NCI-H2107 treated with DMSO at 0.1 percent for 48 hours (cell line): Measurements from ENCODE around the gene HNRNPUL1.

Source experiments
- DNase-seq: peaks from one replicate; lab custom pipeline; 2025; ENCODE audit not compliant: unreplicated experiment; lab: John Stamatoyannopoulos, UW

HNRNPUL1 gene

DNA sequence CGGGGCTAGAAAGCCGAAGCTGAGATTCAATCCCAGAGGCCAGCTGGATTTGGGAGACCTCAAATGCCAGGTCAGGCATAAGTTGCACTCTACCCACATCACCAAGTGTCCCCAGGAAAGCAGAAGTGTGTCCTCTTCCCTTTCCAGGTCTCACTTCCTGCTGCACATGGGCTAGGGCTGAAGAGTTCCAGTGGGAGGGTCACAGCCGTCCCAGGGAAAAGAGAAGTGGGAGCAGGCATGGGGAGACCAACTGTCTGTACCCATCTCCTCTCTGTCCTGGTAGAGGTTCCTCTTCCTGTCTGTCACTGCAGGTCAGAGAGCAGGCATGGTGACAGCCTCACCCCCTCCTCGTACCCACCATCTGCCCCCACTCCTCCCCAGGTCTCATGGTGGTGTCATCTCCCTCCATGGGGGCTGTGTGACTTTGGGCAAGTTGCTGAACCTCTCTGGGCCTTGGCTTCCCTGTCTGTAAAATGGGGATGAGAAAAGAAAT is 30.4 kb upstream of the HNRNPUL1 start:
- no peak for DNase-seq

DNA sequence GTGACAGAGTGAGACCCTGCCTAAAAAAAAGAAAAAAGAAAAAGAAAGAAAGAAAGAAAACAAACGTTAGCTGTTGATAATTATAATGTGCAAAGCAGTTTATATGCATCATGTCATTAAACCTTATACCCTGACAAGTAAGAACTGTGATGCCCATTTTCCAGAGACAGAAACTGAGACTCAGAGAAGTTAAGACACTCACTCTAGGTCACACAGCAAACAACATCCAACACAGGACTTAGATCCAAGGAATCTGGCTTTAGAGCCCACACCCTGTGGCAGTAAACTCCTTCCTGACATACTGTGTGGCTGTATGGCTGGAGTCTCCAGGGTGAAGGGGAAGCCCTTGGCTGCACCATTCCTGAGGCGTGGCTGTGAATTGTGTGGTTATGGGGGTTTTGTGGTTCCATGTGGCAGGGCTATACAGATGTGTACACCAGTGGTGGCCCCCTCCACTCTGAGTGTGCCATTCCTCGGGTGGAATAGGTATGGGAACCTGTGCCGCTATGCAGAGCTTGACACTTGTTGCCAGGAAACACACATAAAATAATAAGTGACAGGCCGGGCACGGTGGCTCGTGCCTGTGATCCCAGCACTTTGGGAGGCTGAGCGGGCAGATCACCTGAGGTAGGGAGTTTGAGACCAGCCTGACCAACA is 29.5 kb upstream of the HNRNPUL1 start:
- no peak for DNase-seq

GRCh38 chr19:41235480-41235879 is 28.7 kb upstream of the HNRNPUL1 start:
- no peak for DNase-seq

GRCh38 chr19:41238244-41238643 is 25.9 kb upstream of the HNRNPUL1 start:
- DNase-seq: no peak

GRCh38 chr19:41239363-41239762 is 24.8 kb upstream of the HNRNPUL1 start:
- DNase-seq: no peak

DNA sequence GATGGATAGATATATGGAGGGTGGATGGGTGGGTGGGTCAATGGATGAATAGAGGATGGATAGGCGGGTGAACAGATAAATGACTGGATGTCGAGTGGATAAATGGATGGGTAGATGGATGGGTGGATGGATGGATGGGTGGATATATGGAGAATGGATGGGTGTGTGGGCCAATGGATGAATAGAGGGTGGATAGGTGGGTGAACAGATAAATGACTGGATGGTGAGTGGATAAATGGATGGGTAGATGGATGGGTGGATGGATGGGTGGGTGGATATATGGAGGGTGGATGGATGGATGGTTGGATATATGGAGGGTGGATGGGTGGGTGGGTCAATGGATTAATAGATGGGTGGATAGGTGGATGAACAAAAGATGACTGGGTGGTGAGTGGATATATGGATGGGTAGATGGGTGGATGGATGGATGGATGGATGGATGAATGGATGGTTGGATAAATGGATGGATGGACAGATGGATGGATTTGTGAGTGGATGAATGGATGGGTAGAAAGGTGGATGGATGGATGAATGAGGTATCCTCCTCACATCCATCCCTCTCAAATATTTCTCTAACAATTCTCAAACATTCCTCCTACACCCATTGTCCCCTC is 24.1 kb upstream of the HNRNPUL1 start:
- DNase-seq: no peak

DNA sequence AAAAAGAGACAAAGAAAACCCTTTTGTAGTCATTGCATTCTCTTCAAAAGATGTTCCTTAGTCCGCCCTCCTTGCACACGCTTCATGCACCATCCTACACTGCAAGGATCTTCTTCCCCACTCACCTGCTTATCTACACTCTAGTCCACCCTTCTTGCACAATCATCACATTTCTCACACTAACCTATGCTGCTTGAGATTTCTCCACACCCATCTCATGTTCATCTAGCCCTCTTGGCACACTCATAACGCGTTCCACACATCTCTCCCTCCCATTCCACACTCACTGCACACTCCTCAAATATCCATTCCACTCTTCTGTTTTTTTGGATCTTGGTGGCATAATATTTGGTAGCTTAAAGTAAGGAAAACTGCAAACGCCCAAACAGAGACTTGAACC is 22.3 kb upstream of the HNRNPUL1 start:
- no peak for DNase-seq

GRCh38 chr19:41244117-41244516 is 20.1 kb upstream of the HNRNPUL1 start:
- DNase-seq: no peak

- DNase-seq: no peak
Observed at GRCh38 chr19:41245843-41246242, 18.3 kb upstream of the HNRNPUL1 start.

GRCh38 chr19:41248895-41249294 is 15.3 kb upstream of the HNRNPUL1 start:
- DNase-seq: no peak

DNA sequence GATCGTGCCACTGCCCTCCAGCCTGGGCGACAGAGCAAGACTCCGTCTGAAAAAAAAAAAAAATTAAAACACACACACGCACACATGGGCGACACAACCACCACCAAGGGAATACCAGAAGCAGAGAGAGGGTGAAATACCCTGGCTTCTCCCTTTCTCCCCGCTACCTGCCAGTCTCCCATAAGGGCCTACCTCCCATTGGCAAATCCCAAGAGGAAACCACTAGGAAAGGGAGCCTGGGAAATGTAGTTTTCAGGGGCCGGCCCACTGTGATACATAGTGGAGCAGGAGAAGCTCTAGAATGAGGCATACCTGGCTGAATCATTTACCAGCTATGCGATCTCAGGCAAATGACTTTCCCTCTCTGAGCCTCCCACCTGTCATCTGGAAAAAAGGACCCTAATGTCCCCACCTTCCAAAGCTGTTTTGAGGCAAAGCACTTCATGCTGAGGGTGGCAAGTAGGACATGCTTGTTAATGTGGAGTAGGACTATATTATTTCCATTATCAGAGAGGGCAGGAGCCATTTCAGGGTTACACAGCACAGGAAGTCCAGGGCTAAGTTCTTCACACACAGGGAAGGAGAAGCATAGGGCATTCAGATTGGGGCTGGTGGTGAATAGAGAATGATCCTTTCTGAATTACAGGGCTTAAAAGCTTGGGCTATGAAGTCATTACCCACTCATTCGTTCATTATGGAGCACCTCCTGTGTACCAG is 14.3 kb upstream of the HNRNPUL1 start:
- DNase-seq: no peak

DNA sequence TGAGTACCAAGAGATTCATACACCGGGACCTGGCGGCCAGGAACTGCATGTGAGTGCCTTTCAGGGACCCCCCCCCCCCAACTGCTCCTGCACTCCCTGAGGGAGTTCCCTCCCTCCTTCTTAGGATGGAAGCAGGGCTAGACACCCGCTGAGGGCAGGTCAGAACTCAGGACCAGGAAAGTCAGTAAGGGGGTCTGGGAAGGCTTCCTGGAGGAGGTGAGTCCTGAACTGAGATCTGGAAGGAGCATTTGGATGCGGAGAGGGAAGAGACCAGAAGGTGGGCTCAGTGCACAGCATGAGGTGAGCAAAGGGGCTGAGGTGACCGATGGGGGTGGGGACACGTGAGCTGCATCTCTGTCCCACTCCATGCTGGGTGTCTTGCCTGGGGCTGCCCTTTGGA is 10.5 kb upstream of the HNRNPUL1 start:
- no peak for DNase-seq

GRCh38 chr19:41255171-41255570 is 9.0 kb upstream of the HNRNPUL1 start:
- DNase-seq: no peak

GRCh38 chr19:41261474-41262190 is 2.5 kb upstream of the HNRNPUL1 start:
- DNase-seq: no peak

DNA sequence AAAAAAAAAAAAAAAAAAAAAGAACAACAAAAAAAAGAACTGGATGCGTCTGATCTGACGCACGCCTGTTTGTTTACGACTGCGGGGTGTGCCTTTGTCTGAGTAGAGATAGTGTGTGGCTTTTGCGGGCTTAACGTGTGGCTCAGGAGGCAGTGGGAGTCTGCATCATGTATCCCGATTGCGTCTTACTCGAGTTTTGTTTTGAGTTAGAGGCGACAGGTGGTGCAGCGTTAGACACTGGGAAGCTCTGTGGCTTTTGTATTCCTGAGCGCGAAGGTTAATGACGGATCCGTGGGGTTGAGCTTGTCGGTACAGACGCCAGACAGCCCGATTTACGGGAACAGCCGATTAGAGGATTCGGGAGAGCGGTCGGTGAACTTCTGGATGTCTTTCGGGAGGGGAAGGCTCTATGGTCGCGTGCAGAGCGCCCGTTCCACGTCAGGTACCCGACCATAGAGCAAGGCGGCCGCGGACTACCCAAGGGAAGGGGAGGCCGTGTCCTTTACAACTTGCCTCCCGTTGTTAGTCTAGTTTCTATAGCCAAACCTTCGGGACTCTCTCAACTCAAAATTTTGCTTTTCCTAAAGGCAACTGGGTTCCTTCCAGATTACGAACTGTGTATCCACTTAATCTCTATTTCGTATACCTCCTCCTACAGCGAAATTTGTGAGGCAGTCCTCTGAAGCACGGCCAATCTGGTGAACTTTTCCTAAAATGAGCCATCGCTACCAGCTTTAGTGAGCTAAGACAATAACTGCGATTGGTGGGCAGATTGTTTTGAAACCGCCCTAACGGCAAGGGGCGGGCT is 926 bp upstream of the HNRNPUL1 start:
- DNase-seq: peak; percentile 65

DNA sequence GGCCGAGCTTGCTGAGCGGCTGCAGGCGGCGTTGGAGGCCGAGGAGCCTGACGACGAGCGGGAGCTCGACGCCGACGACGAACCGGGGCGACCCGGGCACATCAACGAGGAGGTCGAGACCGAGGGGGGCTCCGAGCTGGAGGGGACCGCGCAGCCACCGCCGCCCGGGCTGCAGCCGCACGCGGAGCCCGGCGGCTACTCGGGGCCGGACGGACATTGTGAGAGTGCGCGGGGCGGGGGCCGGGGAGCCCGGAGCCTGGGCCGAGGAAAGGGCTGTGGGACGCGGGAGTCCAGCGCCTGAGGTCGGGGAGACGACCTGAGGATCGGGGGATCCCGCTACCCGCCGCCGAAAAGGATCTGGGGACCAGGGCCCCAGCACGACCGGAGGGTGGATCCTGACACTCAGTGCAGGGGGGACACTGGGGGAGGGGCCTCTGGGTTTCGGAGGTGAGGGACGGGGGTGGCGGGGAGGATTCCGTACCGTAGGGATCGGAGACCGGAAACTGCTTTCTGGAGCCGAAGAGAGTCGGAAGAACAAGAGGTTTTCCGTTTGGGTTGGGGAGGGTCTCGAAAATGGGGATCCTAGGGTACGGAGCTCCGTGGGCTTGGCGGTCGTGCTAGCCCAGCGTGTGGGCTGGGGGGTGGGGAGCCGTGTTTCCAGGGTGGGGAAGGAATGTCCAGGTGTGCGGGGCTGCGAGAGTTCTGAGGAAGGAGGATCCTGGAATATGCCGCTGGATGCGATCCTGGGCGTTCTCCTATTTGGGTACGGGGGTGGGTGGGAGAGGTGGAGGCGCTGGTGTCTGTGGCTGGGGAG is 616 bp downstream of the HNRNPUL1 start:
- peak; percentile 7 for DNase-seq

- DNase-seq: peak; percentile 13
Observed at GRCh38 chr19:41265395-41266153, 1.4 kb downstream of the HNRNPUL1 start.

DNA sequence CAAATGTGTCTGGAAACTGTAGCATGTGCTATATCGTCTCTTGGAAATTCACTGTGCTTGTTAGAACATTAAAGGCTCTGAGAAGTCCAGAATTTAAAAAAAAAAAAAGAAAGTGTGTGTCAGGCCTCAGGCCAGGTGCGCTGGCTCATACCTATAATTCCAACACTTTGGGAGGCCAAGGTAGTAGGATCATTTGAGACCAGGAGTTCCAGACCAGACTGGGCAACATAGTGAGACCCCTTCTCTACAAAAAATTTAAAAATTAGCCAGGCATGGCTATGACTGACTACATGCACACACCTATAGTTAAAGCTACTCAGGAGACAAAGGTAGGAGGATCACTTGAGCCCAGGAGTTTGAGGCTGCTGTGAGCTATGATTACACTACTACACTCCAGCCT is 4.9 kb downstream of the HNRNPUL1 start:
- DNase-seq: no peak

GRCh38 chr19:41269571-41269970 is 5.4 kb downstream of the HNRNPUL1 start:
- DNase-seq: no peak
